Right hindlimb (tissue), 1 donor: Measurements from ENCODE around the gene FGFRL1.
"Not testable (repeated sequence)": the region's sequence is repeated elsewhere in the genome, so short reads cannot be mapped to it uniquely, and the experiment has no call there.

Experiments
- DNase-seq: peaks from one replicate; pipeline ENCODE4 v3.0.0-alpha.2; 2018

The FGFRL1 gene

DNA sequence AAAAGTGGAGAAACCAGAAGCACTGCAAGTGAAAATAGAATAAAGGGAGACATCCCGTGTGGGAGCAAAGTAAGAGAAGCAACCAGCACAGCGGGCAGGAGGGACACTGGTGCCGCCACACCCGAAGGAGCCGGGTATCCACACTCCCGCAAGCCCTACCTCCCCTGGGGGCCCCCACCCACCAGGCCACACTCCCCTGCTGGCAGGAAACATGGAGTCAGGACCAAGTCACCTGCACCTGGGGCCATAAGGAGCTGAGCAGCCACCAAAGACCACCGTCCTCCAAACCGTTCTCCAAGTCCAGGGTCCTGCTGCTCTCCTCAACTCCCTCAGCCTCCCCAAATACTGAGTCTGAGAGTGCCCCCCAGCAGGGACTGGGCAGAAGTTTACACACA, 30.5 kb downstream of the FGFRL1 start:
- no peak for DNase-seq

DNA sequence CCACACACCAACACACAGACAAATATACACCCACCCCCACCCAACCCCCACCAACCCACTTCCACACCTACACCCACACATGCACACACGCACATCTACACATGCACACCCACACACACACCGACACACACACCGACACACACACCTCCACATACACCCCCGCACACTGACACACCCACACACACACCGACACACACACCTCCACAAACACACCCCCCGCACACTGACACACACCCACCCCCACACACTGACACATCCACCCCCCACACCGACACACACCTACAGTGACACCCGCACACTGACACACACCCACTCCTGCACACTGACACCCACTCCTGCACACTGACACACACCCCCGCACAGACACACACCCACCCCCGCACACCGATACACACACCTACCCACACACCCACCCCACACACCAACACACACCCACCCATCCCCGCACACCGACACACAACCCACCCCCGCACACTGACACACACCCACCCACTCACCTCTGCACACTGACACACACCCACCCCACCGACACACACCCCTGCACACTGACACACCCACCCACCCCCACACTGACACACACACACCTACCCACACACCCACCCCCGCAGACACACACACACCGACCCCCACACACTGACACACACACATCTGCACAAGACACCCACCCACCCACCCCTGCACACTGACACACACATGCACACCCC, 31.1 kb downstream of the FGFRL1 start:
- peak; percentile 16 for DNase-seq

DNA sequence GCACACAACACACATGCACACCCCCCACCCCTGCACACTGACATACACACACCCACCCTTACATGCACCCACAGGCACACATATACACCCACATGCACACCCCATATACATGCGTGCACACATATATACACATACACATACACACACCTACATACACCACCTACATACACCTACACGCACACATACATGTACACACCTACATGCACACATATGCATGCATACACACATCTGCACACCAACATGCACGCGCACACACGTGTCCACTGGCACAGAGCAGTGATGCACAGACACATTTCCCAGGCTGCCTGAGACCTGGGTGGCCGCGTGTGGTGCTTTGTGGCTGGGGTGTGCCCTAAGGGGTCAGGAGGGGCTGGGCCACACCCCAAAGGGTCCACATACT, 31.7 kb downstream of the FGFRL1 start:
- no peak for DNase-seq

DNA sequence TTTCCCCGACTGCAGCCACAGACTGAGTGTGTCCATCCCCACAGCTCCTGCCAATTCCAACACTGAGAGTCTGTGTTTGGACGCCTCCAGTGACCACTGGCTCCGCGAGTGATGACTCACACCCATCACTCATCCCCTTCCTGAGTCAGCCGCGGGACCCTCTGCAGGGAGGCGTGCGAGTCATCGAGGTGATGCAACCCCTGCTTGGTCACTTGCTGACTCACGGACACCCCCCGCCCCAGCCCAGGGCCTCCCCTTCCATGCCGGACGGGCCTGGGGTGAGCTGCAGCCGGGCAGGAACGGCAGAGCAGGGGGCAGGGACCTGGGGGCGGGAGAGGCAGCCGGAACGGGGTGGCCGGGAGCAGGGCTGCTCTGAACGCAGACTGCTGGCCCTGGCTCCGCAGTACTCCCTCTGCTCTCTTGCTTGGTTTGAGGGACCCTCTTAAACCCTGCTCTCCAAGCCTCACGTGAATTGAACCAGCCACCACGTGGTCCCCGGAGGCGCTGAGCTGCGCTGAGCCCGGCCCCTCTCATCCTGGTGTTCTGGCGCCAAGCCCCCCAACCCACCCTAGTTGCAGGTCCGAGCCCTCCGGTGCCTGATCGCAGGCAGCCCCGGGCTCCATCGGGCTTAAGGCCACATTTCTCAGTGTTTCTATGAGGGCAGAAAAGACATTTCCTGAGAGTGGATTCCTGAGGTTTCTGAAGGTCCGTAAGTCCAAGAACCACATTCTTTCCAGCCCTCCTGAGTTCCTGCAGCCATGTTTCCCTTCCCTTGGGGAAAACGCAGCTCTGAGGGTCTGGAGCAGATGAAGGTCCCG, 32.4 kb downstream of the FGFRL1 start:
- DNase-seq, result peak; percentile 92

DNA sequence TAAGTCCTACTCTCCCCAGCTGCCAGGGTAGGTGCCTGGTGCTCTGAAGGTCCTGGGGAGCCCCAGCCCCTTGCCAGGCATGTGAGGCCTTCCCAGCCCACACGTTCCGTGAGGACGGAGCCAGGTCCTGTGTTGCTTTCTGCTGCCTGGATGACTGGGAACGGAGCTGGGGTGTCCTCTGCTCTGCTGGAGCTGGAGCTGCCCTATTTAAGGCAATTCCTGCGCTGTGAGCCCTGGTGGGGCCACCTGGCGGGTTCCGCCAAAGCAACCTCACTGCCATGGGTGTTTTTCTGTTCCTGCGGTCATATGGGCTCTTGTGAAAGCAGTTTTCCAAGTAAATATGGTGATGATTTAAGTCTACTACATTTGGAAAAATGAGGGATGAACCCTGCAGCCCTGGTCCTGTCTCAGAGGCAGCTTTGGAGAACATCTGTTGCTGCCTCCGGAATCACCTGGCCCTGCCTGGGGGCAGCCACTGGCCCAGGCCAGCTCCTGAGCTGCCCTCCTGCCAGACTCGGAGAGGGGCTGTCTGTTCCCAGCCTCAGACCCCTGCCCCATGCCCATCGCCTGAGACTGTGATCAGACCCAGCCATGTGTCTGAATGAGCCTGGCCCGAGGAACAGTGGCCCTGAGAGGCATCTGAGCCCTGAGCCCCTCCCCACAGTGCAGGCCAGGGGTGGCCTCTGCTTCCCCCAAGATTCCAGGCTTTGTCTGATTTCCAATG, 33.2 kb downstream of the FGFRL1 start:
- DNase-seq, result peak; percentile 48

DNA sequence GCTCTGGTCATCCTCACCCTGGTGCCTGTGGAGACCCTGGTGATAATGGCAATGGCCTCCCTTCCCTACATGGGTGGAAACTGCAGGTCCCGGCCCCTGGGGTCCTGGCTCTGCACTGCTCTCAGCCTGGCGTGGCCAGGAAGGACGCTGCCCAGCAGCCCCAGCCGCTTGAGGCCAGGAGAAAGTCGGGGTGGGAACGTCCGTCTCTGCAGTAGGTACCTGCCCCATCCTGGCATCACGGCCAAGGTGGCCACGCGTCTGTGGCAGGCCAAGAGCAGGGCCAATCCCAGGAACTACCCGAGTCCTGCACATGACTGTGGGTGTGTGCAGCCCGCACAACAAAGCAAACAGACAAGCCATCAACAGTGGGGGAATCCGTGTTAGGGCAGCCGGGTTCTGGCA, 33.8 kb downstream of the FGFRL1 start:
- DNase-seq, result peak; percentile 19

DNA sequence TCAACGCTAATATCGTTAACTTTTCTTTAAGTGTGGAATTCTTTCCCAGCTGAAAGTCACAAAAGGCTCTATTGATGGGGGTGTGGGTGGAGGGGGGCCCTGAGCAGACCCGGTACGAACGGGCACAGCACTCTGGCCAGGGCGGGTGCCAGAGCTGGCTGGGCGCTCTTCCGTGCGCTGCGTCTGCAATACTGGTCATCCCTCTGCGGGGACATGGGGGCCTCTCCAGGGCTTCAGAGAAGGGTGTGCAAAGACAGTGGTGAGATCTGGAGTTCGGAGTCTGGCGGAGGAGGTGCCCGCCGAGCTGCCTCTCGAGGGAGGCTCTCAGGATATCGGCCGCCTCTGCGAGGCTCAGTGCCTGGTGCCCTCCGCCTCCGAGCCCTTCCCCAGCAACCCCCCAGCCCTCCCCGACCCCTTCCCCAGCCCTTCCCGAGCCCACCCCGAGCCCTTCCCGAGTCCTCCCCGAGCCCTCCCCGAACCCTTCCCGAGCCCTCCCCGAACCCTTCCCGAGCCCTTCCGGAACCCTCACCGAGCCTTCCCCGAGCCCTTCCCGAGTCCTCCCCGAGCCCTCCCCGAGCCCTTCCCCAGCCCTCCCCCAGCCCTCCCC, 34.3 kb downstream of the FGFRL1 start:
- DNase-seq, result peak; percentile 25

DNA sequence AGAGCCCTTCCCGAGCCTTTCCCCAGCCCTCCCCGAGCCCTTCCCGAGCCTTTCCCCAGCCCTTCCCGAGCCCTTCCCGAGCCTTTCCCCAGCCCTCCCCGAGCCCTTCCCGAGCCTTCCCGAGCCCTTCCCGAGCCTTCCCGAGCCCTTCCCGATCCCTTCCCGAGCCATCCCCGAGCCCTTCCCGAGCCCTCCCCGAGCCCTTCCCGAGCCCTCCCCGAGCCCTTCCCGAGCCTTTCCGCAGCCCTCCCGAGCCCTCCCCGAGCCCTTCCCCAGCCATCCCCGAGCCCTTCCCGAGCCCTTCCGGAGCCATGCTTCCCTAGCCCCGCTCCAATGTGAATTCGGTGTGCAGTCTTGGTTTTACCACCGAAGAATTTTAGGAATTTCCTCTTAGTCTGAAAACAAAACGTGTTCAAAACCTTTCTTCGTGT, 35.2 kb downstream of the FGFRL1 start:
- DNase-seq, result peak; percentile 93

DNA sequence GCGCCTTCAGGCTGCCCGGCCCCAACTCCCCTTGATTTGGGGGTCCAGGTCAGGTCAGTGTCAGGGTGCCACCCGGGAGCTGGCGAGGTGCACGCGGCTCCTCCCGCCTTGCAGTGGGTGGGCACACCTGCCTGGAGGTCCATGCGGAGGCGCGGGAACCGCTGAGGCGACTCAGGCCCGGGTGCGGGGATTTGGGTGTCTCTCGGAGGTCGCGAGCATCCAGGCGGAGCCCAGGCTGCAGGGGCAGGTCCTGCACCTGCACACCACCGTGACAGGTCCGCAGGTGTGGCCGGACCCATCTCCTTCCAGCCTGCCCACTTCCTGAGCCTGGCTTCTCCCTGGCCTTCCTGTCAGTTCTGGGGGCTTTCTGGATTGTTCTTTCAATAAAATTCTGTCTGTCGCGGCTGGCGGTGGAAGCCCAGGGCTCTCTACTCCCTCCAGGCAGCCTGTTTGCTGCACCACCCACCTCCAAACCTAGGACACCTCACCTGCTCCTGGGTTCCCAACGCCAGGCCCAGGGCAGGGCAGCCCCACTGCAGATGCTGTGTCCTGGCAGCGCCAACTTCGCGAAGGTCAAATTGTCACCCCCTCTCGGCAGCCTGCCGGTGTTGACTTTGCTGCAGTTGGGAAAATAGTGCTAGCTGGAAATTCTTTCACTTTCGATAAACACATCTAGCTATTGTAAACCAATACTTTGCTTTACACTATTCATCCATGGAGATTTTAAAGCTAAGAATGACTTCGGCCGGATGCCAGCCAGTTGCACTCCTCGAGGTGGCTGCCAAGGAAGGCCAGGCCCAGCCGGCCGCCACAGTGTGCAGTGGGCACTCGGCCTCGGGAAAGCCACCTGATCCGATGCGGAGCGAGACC, 35.9 kb downstream of the FGFRL1 start:
- peak; percentile 30 for DNase-seq

DNA sequence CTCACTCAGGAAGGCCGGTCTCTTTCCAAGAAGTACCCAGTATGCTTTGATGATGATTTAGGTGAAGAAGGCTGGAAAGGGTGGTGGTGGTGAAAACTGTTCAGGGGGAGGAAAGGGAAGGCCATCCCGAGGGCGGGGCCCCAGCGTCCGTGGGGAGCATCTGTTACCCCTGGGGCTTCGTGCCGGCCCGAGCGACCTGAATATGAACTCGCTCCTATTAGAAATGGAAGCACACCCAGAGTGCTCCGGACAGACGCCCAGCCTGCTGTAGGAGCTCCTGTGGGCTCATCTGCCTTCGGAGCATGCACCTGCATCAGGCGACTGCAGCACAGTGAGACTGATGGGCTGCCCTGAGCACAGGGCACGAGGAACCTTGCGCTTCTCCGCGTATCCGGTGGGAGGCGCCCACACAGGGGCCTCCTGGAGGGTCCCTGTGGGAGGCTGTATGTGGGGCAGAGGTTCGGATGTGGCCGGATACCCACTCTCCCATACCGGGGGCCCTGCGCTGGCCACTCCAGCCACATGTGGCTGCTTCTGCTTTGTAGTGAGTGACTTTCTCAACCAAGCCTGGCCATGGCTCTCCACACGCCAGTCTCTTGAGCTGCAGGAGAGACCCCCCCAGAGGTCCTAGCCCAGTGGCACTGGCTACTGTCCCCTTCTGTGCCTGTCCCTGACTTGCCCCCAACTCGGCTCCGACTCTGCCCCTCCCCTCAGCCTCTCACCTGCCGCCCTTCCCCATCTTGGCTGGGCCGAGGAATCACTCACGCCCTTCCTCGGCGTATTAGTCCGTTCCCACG, 36.7 kb downstream of the FGFRL1 start:
- DNase-seq, result no peak

DNA sequence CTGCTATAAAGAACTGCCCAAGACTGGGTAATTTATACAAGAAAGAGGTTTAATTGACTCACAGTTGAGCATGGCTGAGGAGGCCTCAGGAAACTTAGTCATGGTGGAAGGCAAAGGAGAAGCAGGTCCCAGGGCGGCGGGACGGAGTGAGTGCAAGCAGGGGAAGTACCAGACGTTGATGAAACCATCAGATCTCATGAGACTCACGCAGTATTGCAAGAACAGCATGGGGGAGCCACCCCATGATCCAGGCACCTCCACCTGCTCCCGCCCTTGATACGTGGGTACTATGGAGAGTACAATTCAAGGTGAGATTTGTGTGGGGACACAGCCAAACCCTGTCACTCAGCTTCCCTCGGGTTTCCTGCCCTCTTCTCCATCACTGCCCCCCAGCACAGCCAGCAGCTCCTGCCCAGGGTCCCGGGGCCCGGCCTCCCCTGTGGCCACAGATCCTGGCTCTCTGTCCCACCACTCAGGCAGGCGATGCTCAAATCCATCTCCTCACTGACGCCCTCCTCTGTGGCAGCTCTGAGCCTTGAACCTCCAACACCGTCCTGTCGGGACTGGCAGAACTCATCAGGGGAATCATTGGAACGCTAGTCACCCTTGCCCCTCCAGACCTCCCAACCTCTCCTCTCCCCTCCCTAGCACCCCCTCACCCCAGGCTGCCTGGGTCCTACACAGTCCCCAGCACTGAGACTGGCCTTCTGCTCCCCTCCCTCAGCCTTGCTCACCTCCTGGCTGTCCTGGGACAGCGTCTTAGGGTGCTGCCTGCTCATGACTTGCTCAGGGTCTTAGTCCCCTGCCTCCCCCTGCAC, 37.6 kb downstream of the FGFRL1 start:
- DNase-seq, result no peak

DNA sequence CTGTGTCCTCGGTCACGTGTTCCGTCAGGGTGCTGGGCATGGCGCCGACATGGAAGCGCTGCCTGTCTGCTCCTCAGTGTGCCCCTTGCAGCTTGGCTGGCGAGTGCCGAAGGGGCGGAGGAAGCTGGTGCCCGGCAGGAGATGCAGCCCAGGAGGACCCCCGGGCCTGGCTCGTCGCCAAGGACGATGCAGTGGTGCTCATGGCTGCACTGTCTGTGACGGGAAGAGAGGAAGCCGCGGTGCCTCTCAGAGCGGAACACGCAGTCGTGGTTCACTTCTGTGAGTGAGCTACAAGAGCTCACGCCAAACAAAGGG, 38.1 kb downstream of the FGFRL1 start:
- DNase-seq, result peak; percentile 30

DNA sequence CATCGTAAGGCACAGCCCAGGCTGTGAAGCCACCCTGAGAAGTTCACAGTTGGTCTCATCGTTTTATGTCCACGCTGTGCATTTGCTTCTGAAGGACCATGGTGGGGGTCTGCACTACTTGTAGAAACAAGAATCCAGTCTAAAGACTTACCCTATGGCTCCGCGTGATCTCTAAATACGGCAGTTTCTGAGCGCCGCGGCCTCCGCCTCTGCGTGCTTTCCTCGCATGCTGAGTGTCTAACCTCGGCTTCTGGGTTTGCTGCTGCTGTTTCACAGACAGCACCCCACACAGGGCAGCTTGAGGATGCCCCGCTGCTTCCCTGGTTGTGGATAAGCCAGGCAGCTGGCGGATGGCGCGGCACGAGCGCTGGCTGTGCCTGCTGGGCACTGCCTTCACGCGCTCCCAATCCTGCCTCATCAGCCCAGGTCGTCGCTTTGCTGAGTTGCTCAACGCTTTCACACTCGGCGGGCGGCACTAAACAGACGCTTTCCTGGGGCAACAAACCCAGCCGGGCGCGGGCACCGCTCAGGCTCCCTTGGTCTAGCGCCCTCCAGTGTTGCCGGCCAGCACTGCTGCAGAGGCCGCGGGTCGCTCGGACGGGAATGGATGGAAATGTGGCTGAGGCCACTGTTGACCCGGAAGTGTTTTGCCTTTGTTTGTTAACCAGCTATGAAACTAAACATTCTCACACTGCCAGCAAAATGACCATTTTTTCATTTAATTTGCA, 39.2 kb downstream of the FGFRL1 start:
- peak; percentile 35 for DNase-seq

DNA sequence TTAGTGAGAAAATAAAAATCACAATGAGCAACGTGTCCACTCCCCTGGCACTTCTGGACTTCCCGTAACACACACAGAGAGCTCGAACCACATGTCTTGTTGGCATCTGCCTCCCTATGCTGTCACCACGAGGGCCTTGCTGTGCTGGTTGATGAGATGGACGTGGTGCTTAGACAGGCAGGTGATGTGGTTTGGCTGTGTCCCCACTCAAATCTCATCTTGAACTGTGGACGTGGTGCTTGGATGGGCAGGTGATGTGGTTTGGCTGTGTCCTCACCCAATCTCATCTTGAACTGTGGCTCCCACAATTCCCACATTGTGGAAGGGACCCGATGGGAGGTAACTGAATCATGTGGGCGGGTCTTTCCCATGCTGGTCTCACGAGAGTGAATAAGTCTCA, 40.0 kb downstream of the FGFRL1 start:
- DNase-seq, result no peak

DNA sequence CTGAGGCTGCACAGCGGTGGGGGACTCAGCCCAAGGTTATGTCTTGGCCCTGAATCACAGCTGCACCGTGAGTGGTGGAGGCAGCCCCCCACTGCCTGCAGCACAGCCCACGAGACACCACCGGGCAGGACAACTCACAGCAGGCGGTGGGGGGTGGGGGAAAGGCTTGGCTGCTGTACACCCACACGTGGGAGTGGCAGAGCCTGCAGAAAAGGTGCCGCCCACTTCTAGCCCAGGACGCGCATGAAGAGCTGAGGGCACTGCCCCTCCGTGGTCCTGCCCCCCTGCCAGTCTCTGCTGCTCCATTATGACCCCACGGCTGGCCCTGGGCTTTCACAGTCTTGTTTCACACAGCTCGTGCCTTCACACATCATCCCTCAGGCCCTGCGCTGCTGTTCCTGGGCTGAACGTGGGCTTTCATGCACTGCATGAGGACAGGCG, 40.8 kb downstream of the FGFRL1 start:
- peak; percentile 25 for DNase-seq

DNA sequence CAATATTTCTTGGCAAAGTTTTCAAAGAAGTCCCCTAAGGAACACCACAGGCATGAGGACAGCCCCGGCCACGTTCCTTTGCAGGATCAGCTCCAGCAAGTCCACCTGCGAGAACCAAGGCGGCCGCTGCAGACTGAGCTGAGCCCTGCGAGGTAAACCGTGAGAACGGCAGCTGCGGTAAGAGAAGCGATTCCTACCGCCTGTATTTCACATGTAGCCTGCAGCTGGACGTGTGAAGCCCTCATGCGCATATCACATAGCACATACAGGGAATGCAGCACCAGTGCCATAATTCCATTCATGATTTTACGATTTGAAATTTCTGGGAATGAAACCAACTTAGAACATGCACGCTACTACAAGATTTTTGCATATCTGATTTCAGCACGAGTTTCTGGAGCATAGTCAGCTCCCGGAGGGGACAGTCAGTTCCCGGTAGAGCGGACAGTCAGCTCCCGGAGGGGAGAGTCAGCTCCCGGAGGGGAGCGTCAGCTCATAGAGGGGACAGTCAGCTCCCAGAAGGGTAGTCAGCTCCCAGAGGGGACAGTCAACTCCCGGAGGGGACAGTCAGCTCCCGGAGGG, 41.7 kb downstream of the FGFRL1 start:
- peak; percentile 72 for DNase-seq

DNA sequence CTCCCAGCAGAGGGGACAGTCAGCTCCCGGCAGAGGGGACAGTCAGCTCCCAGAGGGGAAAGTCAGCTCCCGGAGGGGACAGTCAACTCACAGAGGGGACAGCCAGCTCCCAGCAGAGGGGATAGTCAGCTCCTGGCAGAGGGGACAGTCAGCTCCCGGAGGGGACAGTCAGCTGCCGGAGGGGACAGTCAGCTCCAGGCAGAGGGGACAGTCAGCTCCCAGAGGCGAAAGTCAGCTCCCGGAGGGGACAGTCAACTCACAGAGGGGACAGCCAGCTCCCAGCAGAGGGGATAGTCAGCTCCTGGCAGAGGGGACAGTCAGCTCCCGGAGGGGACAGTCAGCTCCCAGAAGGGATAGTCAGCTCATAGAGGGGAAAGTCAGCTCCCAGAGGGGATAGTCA, 42.5 kb downstream of the FGFRL1 start:
- not testable (repeated sequence) for DNase-seq

DNA sequence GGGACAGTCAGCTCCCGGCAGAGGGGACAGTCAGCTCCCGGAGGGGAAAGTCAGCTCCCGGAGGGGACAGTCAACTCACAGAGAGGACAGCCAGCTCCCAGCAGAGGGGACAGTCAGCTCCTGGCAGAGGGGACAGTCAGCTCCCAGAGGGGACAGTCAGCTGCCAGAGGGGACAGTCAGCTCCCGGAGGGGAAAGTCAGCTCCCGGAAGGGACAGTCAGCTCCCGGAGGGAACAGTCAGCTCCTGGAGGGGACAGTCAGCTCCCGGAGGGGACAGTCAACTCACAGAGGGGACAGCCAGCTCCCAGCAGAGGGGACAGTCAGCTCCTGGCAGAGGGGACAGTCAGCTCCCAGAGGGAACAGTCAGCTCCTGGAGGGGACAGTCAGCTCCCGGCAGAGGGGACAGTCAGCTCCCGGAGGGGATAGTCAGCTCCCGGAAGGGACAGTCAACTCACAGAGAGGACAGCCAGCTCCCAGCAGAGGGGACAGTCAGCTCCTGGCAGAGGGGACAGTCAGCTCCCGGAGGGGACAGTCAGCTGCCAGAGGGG, 43.3 kb downstream of the FGFRL1 start:
- not testable (repeated sequence) for DNase-seq

DNA sequence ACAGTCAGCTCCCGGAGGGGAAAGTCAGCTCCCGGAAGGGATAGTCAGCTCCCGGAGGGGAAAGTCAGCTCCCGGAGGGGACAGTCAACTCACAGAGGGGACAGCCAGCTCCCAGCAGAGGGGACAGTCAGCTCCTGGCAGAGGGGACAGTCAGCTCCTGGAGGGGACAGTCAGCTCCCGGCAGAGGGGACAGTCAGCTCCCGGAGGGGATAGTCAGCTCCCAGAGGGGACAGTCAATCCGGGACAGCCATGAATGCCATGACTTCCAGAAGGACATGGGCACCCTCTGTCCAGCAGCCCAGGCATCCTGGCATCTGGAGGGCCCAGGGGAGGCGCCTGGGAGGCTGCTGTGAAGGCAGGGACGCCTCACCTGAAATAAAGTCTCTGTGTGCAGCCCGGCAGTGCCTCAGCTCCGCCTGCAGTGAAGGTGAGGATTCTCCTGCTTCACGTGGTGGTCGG, 43.8 kb downstream of the FGFRL1 start:
- DNase-seq, result not testable (repeated sequence)
